ENCODE data around the gene PIWIL1.

The PIWIL1 gene

DNA sequence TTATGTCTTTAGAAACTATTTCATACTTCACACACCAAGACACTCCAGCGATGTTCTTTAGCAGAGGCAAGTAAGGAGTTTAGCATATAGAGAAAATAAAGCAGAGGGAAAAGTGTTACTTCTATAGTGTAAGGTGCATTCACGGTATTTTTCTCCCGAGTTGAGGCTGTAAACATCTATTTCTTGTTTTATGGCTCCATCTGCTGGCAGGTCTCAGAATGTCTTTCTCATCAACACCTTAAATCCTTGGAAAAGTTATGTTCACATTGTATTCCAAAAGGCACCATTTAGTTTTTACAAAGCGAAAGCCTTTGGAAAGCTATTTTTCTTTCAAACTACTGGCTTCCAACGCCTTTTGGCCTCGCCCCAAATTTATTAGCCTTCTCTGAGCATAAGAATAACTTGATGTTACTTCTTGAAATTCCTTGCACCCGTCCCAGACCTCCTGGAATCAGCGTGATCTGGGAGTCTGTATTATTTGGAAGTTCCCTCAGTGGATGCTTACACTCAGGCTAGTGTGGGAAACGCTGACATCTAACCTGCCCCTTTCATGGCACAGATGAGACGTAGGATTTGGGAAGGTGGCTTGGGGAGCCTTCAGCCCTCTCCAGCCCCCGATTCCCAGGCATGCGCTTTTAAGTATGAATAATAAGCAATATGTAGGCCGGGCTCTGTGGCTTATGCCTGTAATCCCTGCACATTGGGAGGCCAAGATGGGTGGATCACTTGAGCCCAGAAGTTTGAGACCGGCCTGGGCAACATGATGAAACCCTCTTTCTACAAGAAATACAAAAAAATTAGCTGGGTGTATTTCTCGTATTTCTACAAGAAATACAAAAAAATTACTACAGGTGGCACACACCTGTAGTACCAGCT lies 1.9 kb upstream of the PIWIL1 start:
- Histone ChIP-seq H3K27me3 (ENCODE audit: control insufficient read depth in 2 of 2, insufficient read depth in 2 of 2, low read length in 2 of 2) (peaks cover 3 to 7% of the 10 kb centered on the region in 2 donors), H3K36me3 (ENCODE audit: control insufficient read depth in 2 of 2, insufficient read depth in 2 of 2, low read length in 2 of 2) (no peaks in the 10 kb centered on the region), H3K4me3 (ENCODE audit: low read length in 2 of 2) (no peak overlapping the region), H3K9ac (ENCODE audit: low read depth in 1 of 2, low read length in 2 of 2) (no peak overlapping the region), H3K9me3 (ENCODE audit: control insufficient read depth in 2 of 2, low read length in 2 of 2) (no peaks in the 10 kb centered on the region), H3K27ac (ENCODE audit: low read depth in 2 of 2, low read length in 2 of 2) (no peak overlapping the region), H3K4me1 (ENCODE audit: control insufficient read depth in 2 of 2, insufficient read depth in 2 of 2, low read length in 2 of 2) (peaks cover 3 to 7% of the 10 kb centered on the region in 2 donors)

DNA sequence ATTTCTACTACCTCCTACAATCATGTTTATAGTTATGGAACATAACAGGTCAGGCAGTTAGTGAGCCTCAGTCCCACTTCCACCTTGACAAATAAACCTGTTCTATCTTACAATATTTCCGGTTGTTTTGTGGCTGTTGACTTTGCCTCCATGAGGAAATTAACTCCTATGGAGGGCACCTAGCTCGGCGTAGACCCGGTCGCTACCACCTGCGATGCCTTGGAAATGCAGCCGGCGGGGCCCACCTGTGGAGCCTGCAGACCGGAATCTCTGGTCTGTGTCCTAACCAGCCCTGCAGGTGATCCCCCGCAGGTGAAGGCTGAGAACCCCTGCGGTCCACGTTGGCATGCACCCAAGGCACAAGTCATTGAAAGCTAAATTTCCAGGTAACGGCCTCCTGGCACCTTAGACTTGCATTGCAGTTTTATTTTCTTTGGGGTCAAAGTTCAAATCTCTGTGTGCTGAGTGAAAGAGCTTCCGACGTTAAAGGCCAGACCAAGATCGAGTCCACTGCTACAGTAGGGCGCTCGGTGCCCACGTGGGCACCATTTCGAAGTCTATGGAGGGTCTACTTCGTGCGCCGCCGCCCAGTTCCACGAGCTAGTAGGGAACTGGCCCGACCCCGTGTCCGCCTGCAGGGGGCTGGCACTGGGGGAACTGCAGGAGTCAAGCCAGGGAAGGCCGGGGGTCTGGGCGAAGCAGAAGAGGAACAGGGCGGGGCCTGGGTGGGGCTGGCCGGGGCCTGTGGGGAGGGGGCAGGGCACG lies 782 bp upstream of the PIWIL1 start:
- Histone ChIP-seq H3K9ac (ENCODE audit: low read depth in 1 of 2, low read length in 2 of 2) (no peak overlapping the region), H3K27ac (ENCODE audit: low read depth in 2 of 2, low read length in 2 of 2) (peak overlapping the region in 1 of 2 donors; percentile 27), H3K27me3 (ENCODE audit: control insufficient read depth in 2 of 2, insufficient read depth in 2 of 2, low read length in 2 of 2) (peaks cover 3 to 7% of the 10 kb centered on the region in 2 donors), H3K9me3 (ENCODE audit: control insufficient read depth in 2 of 2, low read length in 2 of 2) (no peaks in the 10 kb centered on the region), H3K4me3 (ENCODE audit: low read length in 2 of 2) (no peak overlapping the region), H3K36me3 (ENCODE audit: control insufficient read depth in 2 of 2, insufficient read depth in 2 of 2, low read length in 2 of 2) (no peaks in the 10 kb centered on the region), H3K4me1 (ENCODE audit: control insufficient read depth in 2 of 2, insufficient read depth in 2 of 2, low read length in 2 of 2) (peaks cover 3 to 7% of the 10 kb centered on the region in 2 donors)

GRCh38 chr12:130338794-130339601 lies 1.3 kb downstream of the PIWIL1 start:
- Histone ChIP-seq H3K27ac (ENCODE audit: low read depth in 2 of 2, low read length in 2 of 2) (no peak overlapping the region), H3K9me3 (ENCODE audit: control insufficient read depth in 2 of 2, low read length in 2 of 2) (no peaks in the 10 kb centered on the region), H3K4me1 (ENCODE audit: control insufficient read depth in 2 of 2, insufficient read depth in 2 of 2, low read length in 2 of 2) (peaks cover 3 to 7% of the 10 kb centered on the region in 2 donors), H3K27me3 (ENCODE audit: control insufficient read depth in 2 of 2, insufficient read depth in 2 of 2, low read length in 2 of 2) (peaks cover 3 to 4% of the 10 kb centered on the region in 2 donors), H3K36me3 (ENCODE audit: control insufficient read depth in 2 of 2, insufficient read depth in 2 of 2, low read length in 2 of 2) (no peaks in the 10 kb centered on the region), H3K9ac (ENCODE audit: low read depth in 1 of 2, low read length in 2 of 2) (no peak overlapping the region), H3K4me3 (ENCODE audit: low read length in 2 of 2) (no peak overlapping the region)

GRCh38 chr12:130339951-130340350 lies 2.3 kb downstream of the PIWIL1 start:
- Histone ChIP-seq H3K9me3 (ENCODE audit: control insufficient read depth in 2 of 2, low read length in 2 of 2) (no peaks in the 10 kb centered on the region), H3K36me3 (ENCODE audit: control insufficient read depth in 2 of 2, insufficient read depth in 2 of 2, low read length in 2 of 2) (no peaks in the 10 kb centered on the region), H3K4me1 (ENCODE audit: control insufficient read depth in 2 of 2, insufficient read depth in 2 of 2, low read length in 2 of 2) (peaks cover 3 to 7% of the 10 kb centered on the region in 2 donors), H3K27ac (ENCODE audit: low read depth in 2 of 2, low read length in 2 of 2) (no peak overlapping the region), H3K4me3 (ENCODE audit: low read length in 2 of 2) (no peak overlapping the region), H3K9ac (ENCODE audit: low read depth in 1 of 2, low read length in 2 of 2) (no peak overlapping the region), H3K27me3 (ENCODE audit: control insufficient read depth in 2 of 2, insufficient read depth in 2 of 2, low read length in 2 of 2) (peaks cover under 1 to 1% of the 10 kb centered on the region in 2 donors)

DNA sequence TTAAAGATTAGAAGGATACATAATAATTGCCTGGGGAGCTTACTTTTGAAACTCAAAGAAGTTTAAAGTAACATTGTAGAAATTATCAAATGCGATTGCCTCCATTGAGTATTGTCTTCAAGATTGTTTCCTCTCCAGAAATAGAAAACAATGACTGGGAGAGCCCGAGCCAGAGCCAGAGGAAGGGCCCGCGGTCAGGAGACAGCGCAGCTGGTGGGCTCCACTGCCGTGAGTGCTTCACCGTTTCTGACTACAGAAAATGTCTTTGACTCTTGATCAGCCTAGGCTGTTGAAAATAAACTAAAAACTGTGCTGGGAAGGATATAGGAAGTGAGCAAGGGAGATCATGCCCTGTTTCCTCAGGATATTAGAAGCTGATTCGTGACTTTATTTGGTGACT lies 4.8 kb downstream of the PIWIL1 start:
- Histone ChIP-seq H3K4me1 (ENCODE audit: control insufficient read depth in 2 of 2, insufficient read depth in 2 of 2, low read length in 2 of 2) (peaks cover 0 to 7% of the 10 kb centered on the region in 2 donors), H3K9ac (ENCODE audit: low read depth in 1 of 2, low read length in 2 of 2) (no peak overlapping the region), H3K4me3 (ENCODE audit: low read length in 2 of 2) (no peak overlapping the region), H3K36me3 (ENCODE audit: control insufficient read depth in 2 of 2, insufficient read depth in 2 of 2, low read length in 2 of 2) (no peaks in the 10 kb centered on the region), H3K9me3 (ENCODE audit: control insufficient read depth in 2 of 2, low read length in 2 of 2) (no peaks in the 10 kb centered on the region), H3K27me3 (ENCODE audit: control insufficient read depth in 2 of 2, insufficient read depth in 2 of 2, low read length in 2 of 2) (no peaks in the 10 kb centered on the region), H3K27ac (ENCODE audit: low read depth in 2 of 2, low read length in 2 of 2) (no peak overlapping the region)

GRCh38 chr12:130342842-130343241 lies 5.2 kb downstream of the PIWIL1 start:
- Histone ChIP-seq H3K9me3 (ENCODE audit: control insufficient read depth in 2 of 2, low read length in 2 of 2) (no peaks in the 10 kb centered on the region), H3K4me3 (ENCODE audit: low read length in 2 of 2) (no peak overlapping the region), H3K27me3 (ENCODE audit: control insufficient read depth in 2 of 2, insufficient read depth in 2 of 2, low read length in 2 of 2) (no peaks in the 10 kb centered on the region), H3K4me1 (ENCODE audit: control insufficient read depth in 2 of 2, insufficient read depth in 2 of 2, low read length in 2 of 2) (peaks cover 0 to 7% of the 10 kb centered on the region in 2 donors), H3K9ac (ENCODE audit: low read depth in 1 of 2, low read length in 2 of 2) (no peak overlapping the region), H3K27ac (ENCODE audit: low read depth in 2 of 2, low read length in 2 of 2) (no peak overlapping the region), H3K36me3 (ENCODE audit: control insufficient read depth in 2 of 2, insufficient read depth in 2 of 2, low read length in 2 of 2) (no peaks in the 10 kb centered on the region)

GRCh38 chr12:130344529-130344928 lies 6.8 kb downstream of the PIWIL1 start:
- no peak overlapping the region for H3K27ac ChIP-seq (ENCODE audit: low read depth in 2 of 2, low read length in 2 of 2)
- no peaks in the 10 kb centered on the region for H3K36me3 ChIP-seq (ENCODE audit: control insufficient read depth in 2 of 2, insufficient read depth in 2 of 2, low read length in 2 of 2)
- H3K27me3 ChIP-seq (ENCODE audit: control insufficient read depth in 2 of 2, insufficient read depth in 2 of 2, low read length in 2 of 2), result no peaks in the 10 kb centered on the region
- no peak overlapping the region for H3K4me3 ChIP-seq (ENCODE audit: low read length in 2 of 2)
- no peaks in the 10 kb centered on the region for H3K9me3 ChIP-seq (ENCODE audit: control insufficient read depth in 2 of 2, low read length in 2 of 2)
- peaks cover 0 to 1% of the 10 kb centered on the region in 2 donors for H3K4me1 ChIP-seq (ENCODE audit: control insufficient read depth in 2 of 2, insufficient read depth in 2 of 2, low read length in 2 of 2)
- H3K9ac ChIP-seq (ENCODE audit: low read depth in 1 of 2, low read length in 2 of 2), result no peak overlapping the region

- no peaks in the 10 kb centered on the region for H3K27me3 ChIP-seq (ENCODE audit: control insufficient read depth in 2 of 2, insufficient read depth in 2 of 2, low read length in 2 of 2)
- H3K9me3 ChIP-seq (ENCODE audit: control insufficient read depth in 2 of 2, low read length in 2 of 2), result no peaks in the 10 kb centered on the region
- no peaks in the 10 kb centered on the region for H3K4me1 ChIP-seq (ENCODE audit: control insufficient read depth in 2 of 2, insufficient read depth in 2 of 2, low read length in 2 of 2)
- no peak overlapping the region for H3K27ac ChIP-seq (ENCODE audit: low read depth in 2 of 2, low read length in 2 of 2)
- H3K36me3 ChIP-seq (ENCODE audit: control insufficient read depth in 2 of 2, insufficient read depth in 2 of 2, low read length in 2 of 2), result no peaks in the 10 kb centered on the region
- no peak overlapping the region for H3K4me3 ChIP-seq (ENCODE audit: low read length in 2 of 2)
- H3K9ac ChIP-seq (ENCODE audit: low read depth in 1 of 2, low read length in 2 of 2), result no peak overlapping the region
Measured at GRCh38 chr12:130345292-130345691, 7.6 kb downstream of the PIWIL1 start.

- no peak overlapping the region for H3K27ac ChIP-seq (ENCODE audit: low read depth in 2 of 2, low read length in 2 of 2)
- no peaks in the 10 kb centered on the region for H3K27me3 ChIP-seq (ENCODE audit: control insufficient read depth in 2 of 2, insufficient read depth in 2 of 2, low read length in 2 of 2)
- H3K36me3 ChIP-seq (ENCODE audit: control insufficient read depth in 2 of 2, insufficient read depth in 2 of 2, low read length in 2 of 2), result no peaks in the 10 kb centered on the region
- H3K4me3 ChIP-seq (ENCODE audit: low read length in 2 of 2), result no peak overlapping the region
- no peaks in the 10 kb centered on the region for H3K9me3 ChIP-seq (ENCODE audit: control insufficient read depth in 2 of 2, low read length in 2 of 2)
- no peaks in the 10 kb centered on the region for H3K4me1 ChIP-seq (ENCODE audit: control insufficient read depth in 2 of 2, insufficient read depth in 2 of 2, low read length in 2 of 2)
- H3K9ac ChIP-seq (ENCODE audit: low read depth in 1 of 2, low read length in 2 of 2), result no peak overlapping the region
Measured at GRCh38 chr12:130347588-130347987, 9.9 kb downstream of the PIWIL1 start.
